Measurements from ENCODE around the gene SDHD. TPM values are rescaled to one million over a fixed set of nuclear protein-coding genes. Genes with fewer than 3 reads are reported as not detected.
"Not testable (repeated sequence)": the region's sequence is repeated elsewhere in the genome, so short reads cannot be mapped to it uniquely, and the experiment has no call there.

Gene SDHD
- total and polyA plus RNA-seq, 2 of the 8 experiments (the other 6 are each of a cell fraction or from before 2014, with no cell fraction given): 96.0 to 181 TPM

DNA sequence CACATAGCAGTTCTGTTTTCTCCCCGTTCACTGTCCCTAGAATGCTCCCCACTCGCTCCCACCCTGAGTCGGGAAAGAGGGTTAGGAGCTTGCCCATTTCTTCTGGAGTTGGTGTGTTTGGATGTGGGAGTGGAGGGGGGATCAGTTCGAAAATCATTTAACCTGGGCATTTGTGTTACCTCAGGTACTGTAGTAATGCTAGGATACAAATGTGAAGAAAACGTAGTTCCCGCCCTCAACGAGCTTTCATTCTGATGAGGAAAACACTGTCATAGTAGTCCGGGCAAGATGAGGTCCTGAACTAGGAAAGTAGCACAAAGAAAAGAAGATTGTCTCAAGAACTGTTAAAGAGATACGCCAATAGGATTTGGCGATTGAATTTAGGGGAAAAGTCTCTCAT is 539 bp downstream of the SDHD start (continued):
- TF ChIP-seq KDM4A (IDR thresholded peaks at IDR 0.05; ENCODE audit: low read depth, low read length, severe bottlenecking) (no peak), CREB1 (IDR thresholded peaks at IDR 0.05) (no peak), RBBP5 (IDR thresholded peaks at IDR 0.05; ENCODE audit: borderline replicate concordance, low read depth, low read length) (no peak), PHF8 (conservative IDR thresholded peaks at IDR 0.05; ENCODE audit: low read depth, low read length) (no peak)
- TF ChIP-seq, protein P1, sequence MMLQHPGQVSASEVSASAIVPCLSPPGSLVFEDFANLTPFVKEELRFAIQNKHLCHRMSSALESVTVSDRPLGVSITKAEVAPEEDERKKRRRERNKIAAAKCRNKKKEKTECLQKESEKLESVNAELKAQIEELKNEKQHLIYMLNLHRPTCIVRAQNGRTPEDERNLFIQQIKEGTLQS (IDR thresholded peaks at IDR 0.05; ENCODE audit: insufficient read depth, low read depth, low read length): no peak
- TF ChIP-seq, protein P2, sequence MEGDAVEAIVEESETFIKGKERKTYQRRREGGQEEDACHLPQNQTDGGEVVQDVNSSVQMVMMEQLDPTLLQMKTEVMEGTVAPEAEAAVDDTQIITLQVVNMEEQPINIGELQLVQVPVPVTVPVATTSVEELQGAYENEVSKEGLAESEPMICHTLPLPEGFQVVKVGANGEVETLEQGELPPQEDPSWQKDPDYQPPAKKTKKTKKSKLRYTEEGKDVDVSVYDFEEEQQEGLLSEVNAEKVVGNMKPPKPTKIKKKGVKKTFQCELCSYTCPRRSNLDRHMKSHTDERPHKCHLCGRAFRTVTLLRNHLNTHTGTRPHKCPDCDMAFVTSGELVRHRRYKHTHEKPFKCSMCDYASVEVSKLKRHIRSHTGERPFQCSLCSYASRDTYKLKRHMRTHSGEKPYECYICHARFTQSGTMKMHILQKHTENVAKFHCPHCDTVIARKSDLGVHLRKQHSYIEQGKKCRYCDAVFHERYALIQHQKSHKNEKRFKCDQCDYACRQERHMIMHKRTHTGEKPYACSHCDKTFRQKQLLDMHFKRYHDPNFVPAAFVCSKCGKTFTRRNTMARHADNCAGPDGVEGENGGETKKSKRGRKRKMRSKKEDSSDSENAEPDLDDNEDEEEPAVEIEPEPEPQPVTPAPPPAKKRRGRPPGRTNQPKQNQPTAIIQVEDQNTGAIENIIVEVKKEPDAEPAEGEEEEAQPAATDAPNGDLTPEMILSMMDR (IDR thresholded peaks at IDR 0.05; ENCODE audit: control extremely low read depth in 1 of 3, insufficient read depth in 1 of 3, low read depth in 1 of 3, low read length in 3 of 3): no peak

DNA sequence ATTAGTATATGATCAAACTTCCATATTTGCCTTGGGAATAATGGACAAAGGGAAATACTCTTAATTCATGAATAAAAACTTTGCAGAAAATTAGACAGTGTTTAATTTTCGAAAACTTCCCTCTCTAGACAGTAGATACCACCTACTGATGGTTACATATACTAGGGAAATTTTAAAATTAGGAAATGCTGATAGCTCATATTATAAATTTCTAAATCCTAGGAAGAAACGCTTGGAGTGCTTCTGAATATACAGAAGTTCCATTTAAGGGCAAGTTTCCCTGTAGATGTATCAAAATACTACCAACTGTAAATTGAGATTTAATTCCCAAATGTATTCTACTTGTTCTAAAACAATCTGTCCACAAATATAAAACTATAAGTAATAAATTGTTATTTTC is 8.6 kb downstream of the SDHD start:
- not testable (repeated sequence) for H3K27ac ChIP-seq (ENCODE audit: low read depth, low read length); H2BK15ac ChIP-seq (ENCODE audit: low read length); H3K4me3 ChIP-seq (ENCODE audit: extremely low read depth in 1 of 4, insufficient read depth in 2 of 4, low read depth in 3 of 4, low read length in 4 of 4); H2BK20ac ChIP-seq (ENCODE audit: low read length); H4K5ac ChIP-seq (ENCODE audit: insufficient read length, low read depth, low read length); H3K4me1 ChIP-seq (replicated peaks in 1 of 4; ENCODE audit: control insufficient read depth in 3 of 4, insufficient read depth in 4 of 4, low read length in 3 of 4); H4K91ac ChIP-seq (replicated peaks; ENCODE audit: insufficient read length, low read length); H3K79me2 ChIP-seq (ENCODE audit: control insufficient read depth in 1 of 2, insufficient read depth in 2 of 2, low read length in 2 of 2); H3K4me2 ChIP-seq (ENCODE audit: insufficient read depth in 1 of 2, low read depth in 2 of 2, low read length in 2 of 2); H3K18ac ChIP-seq (ENCODE audit: extremely low read depth, low read length); H3K56ac ChIP-seq (replicated peaks; ENCODE audit: insufficient read length, low read depth, low read length); H4K20me1 ChIP-seq (replicated peaks in 1 of 2; ENCODE audit: control insufficient read depth in 1 of 2, insufficient read depth in 2 of 2, low read length in 2 of 2); H2BK120ac ChIP-seq (replicated peaks; ENCODE audit: low read depth, low read length); H3K79me1 ChIP-seq (ENCODE audit: low read depth, low read length); H2BK5ac ChIP-seq (ENCODE audit: low read depth, low read length); H3K14ac ChIP-seq (ENCODE audit: insufficient read length); H3K4ac ChIP-seq (replicated peaks; ENCODE audit: insufficient read length, low read depth, low read length); H3K27me3 ChIP-seq (replicated peaks in 1 of 4; ENCODE audit: control insufficient read depth in 3 of 4, extremely low read depth in 1 of 4, insufficient read depth in 3 of 4, low read length in 3 of 4); H2AFZ ChIP-seq (ENCODE audit: low read length); H4K8ac ChIP-seq (ENCODE audit: extremely low read depth, insufficient read depth, low read length); H2AK5ac ChIP-seq (ENCODE audit: low read depth, low read length); DNase-seq (ENCODE audit: low read depth in 1 of 2, low spot score in 2 of 2); FAIRE-seq; H3K23me2 ChIP-seq (ENCODE audit: low read depth, low read length); H3K9ac ChIP-seq (replicated peaks in 1 of 4; ENCODE audit: extremely low read depth in 1 of 4, low read depth in 3 of 4, low read length in 3 of 4); H3K9me3 ChIP-seq (ENCODE audit: insufficient read depth in 2 of 2, low read depth in 1 of 2, low read length in 1 of 2); H2BK12ac ChIP-seq (ENCODE audit: low read depth, low read length); H3K23ac ChIP-seq (ENCODE audit: insufficient read length)
- H3K36me3 ChIP-seq (ENCODE audit: control insufficient read depth in 2 of 4, insufficient read depth in 4 of 4, low read length in 3 of 4): peaks cover 2 to 48% (median 27%) of the 10 kb centered on the region in 4 experiments; a peak in 7 of 8 replicates
- ChIA-PET CTCF (ENCODE audit: partially characterized antibody) (interaction anchor here (0.6 to 1.7 kb wide), 3 partner anchors 18 to 78 kb away, joined by 3 to 4 read pairs (median 3); no protein-coding TSS in a partner anchor), POLR2A (ENCODE audit: partially characterized antibody) (interaction anchor here (1.4 kb wide), 1 partner anchor 9 kb away, joined by 5 read pairs; the partner anchor contains the start of genes SDHD and TIMM8B)
- 89% methylated on average over 2 of the region's 2 CpGs; no CpG with 5 or more reads in 1 of the 2 experiments for WGBS, 2 experiments (ENCODE audit: extremely low coverage in 1 of 2, insufficient coverage in 1 of 2, insufficient read length in 1 of 2, insufficient replicate concordance in 2 of 2, low coverage in 1 of 2, low lambda C conversion rate in 2 of 2, missing lambda C conversion rate in 1 of 2)

Data from H1 (cell line).